Measurements from ENCODE around the gene ARHGEF7.
"Not testable (repeated sequence)": the region's sequence is repeated elsewhere in the genome, so short reads cannot be mapped to it uniquely, and the experiment has no call there.

Gene ARHGEF7, protein sequence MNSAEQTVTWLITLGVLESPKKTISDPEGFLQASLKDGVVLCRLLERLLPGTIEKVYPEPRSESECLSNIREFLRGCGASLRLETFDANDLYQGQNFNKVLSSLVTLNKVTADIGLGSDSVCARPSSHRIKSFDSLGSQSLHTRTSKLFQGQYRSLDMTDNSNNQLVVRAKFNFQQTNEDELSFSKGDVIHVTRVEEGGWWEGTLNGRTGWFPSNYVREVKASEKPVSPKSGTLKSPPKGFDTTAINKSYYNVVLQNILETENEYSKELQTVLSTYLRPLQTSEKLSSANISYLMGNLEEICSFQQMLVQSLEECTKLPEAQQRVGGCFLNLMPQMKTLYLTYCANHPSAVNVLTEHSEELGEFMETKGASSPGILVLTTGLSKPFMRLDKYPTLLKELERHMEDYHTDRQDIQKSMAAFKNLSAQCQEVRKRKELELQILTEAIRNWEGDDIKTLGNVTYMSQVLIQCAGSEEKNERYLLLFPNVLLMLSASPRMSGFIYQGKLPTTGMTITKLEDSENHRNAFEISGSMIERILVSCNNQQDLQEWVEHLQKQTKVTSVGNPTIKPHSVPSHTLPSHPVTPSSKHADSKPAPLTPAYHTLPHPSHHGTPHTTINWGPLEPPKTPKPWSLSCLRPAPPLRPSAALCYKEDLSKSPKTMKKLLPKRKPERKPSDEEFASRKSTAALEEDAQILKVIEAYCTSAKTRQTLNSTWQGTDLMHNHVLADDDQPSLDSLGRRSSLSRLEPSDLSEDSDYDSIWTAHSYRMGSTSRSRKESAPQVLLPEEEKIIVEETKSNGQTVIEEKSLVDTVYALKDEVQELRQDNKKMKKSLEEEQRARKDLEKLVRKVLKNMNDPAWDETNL

DNA sequence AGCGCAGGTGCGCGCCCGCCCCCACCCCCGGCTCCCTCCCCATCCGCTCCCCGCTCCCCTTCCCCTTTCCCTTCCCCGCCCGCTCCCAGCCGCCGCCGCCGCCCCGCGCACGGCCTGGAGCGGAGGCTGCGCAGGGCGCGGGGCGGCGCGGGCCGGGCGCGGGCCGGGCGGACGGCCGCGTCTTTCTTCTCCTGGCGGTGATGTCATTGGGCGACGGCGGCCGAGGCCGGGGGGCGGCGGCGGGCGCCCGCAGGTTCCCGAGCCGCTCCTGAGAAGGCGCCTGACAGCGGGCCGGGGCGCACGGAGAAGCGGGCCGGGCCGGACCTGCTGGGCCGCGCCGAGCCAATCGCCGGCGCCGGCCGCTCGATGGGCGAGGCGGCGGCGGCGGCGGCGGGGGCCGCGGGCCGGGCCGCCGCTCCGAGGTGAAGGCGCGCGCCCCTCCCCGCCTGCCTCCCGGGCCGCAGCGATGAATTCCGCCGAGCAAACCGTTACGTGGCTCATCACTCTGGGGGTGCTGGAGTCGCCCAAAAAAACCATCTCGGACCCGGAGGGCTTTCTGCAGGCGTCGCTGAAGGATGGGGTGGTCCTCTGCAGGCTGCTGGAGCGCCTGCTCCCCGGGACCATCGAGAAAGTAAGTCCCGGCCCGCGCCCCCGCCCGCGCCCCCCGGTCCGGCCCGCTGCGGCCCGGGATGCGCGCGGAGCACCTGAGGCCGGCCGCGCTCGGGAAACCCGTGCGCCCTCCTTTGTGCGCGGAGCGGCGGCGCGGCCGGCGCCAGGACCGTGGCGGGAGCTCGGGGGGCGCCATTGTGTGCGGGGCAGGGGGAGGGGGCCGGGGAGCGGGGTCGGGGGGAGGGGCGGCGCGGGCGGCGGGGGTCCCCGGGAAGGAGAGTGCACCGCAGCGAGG lies at the start of gene ARHGEF7:
Gene ARHGEF7, plus strand, starts transcription at position 250 of the 904 bp plus-strand sequence. Its CDS starts 217 bp downstream, at position 467.
- peak in 1 of 2 donors; percentile 10 for ATAC-seq

DNA sequence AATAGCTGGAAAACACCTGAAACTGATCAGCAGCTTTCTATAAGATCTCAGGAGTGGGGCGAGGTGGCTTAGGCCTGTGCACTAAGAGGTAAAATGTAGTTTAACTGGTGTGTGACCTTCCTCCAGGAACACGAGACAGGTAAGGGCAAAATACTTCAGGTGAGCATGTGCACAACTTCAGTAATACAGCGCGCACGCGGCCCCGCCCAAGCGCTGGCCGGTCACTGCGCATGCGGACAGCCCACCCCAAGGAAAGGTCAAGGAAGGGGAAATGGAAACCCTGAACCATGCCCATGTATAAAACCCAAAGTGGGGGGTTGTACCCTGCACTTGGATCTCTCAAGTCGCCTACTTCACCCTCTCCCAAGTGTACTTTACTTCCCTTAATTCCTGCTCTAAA lies 49.4 kb upstream of the ARHGEF7 start:
- ATAC-seq: no peak

DNA sequence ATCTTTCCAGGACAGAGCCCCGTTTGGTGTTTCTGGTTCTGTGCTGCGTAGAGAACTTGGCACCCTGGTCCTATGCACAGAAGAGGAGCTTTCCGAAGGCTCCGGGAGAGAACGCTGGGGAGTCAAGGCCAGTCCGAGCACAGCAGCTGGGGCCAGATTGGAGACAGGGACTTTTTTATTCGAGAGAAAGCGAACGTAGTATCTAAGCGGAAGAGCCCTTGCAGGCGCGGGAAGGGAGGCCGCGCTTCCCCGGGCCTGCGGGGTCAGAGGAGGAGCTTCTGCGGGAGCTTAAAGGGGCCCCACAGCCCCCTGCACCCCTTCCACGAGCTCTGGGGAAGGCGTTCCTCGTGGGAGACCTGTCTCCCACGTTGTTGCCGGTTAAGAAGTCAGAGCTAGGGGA lies 48.6 kb upstream of the ARHGEF7 start:
- ATAC-seq: no peak

DNA sequence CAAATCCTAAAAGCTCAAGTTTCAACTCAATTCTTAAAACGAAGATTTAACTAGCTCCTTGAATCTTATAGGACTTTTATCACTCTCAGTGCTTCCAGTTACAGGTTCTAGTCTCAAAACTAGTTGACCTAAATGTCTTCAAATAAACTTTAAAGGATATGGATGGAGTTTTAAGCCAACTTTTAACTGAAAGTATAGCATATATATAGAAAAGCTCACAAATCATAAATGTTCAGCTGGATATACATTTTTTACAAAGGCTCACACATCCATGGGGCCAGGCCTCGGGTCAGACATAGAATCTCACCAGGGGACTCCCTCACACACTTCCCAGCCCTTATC lies 47.1 kb upstream of the ARHGEF7 start:
- ATAC-seq: no peak

DNA sequence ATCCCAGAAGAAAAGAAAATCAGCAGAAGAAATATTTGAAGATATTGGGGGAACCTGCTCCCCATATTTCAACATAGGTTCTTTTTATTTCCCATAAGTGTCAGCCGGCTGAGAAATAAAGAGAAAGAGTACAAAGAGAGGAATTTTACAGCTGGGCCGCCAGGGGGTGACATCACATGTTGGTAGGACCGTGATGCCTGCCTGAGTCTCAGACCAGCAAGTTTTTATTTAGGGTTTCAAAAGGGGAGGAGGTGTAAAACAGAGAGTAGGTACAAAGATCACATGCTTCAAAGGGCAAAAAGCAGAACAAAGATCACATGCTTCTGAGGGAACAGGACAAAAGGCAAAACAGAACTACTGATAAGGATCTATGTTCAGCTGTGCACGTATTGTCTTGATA lies 44.0 kb upstream of the ARHGEF7 start:
- ATAC-seq: not testable (repeated sequence)

DNA sequence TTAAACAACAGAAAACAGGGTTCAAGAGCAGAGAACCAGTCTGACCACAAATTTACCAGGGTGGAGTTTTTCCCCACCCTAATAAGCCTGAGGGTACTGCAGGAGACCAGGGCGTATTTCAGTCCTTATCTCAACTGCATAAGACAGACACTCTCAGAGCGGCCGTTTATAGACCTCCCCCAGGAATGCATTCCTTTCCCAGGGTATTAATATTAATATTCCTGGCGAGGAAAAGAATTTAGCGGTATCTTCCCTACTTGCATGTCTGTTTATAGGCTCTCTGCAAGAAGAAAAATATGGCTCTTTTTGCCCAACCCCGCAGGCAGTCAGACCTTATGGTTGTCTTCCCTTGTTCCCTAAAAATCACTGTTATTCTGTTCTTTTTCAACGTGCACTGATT lies 43.6 kb upstream of the ARHGEF7 start:
- not testable (repeated sequence) for ATAC-seq

DNA sequence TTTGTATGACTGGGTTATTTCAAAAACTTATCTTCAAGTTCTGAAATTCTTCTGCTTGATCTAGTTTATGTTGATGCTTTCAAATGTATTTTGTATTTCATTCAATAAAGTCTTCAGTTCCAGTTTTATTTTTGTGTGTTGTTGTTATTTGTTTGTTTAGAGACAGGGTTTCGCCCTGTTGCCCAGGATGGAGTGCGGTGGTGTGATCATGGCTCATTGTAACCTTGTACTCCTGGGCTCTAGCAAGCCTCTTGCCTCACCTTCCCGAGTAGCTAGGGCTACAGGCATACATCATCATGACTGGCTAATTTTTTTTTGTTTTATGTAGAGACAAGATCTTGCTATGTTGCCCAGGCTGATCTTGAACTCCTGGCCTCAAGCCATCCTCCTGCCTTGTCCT lies 40.3 kb upstream of the ARHGEF7 start:
- no peak for ATAC-seq

DNA sequence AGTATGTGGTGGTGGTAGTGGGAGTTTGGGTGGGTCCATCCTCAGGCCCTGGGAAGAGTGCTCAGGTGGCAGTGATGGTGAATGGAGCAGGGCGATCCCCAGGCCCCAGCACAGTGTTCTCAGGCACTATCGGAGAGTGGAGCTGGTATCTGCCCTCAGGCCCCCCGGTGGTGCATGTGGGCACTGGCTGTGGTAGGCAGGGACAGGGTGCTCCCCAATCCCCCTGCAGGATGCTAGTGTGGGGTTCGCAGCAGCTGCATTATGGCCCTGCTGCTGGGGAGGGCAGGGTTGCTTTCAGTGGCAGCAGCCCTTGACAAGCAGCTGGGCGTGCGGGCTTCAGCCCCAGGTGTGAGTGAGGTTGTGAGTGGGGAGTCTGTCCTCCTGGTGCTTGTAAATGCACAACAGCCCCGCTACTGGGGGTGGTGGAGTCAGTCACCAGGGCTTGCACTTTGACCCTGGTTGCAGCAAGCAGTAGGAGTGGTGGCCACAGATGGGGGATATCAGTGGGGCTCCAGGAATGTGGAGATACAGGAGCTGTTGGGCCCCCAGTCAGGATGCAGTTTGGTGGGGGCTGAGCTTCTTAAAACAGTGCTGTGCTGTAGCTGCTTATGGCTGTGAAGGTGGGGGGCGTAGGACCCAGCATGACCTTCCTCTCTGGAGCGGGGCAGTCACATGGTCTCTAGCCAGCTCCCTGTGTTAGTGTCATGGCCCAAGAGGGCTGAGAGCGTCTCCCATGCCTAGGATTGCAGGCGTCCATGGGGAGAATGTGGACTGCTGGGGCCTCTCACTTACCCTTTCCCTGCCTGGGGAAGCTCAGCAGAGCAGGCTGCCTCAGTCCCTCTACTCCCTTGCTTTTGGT lies 38.7 kb upstream of the ARHGEF7 start:
- ATAC-seq: no peak

DNA sequence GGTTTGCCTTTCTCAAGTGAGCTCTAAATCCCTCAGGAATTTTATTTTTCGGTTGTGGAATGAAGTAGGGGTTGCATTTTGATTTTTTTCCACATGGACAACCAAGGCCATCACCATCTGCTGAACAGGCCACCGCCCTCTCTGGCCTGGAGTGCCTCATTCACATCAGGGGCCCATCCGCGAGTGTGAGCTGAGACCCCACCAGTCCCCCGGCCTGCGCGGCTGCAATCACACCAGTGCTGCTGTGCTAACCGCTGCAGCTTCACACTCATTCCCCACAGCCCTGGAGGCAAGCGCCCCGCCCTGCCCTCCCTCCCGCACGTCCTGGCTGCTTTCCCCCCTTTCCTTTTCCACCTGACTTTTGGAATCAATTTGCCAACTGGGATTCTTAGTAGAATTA lies 35.7 kb upstream of the ARHGEF7 start:
- ATAC-seq: no peak

DNA sequence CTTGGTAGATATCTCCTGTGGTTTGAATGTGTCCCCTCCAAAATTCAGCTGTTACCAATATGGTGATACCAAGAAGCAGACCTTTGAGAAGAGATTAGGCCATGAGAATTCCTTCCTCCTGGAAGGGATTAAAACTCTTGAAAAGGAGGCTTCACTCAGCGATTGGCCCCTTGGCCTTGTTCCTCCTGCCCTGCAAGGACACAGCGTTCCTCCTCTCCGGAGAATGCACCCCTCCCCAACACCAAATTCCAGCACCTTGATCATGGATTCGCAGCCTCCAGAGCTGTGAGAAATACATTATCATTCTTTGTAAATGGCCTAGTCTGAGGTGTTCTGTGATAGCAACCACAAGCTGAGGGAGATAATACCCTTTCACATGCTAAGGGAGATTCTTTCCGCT lies 34.5 kb upstream of the ARHGEF7 start:
- ATAC-seq: no peak

DNA sequence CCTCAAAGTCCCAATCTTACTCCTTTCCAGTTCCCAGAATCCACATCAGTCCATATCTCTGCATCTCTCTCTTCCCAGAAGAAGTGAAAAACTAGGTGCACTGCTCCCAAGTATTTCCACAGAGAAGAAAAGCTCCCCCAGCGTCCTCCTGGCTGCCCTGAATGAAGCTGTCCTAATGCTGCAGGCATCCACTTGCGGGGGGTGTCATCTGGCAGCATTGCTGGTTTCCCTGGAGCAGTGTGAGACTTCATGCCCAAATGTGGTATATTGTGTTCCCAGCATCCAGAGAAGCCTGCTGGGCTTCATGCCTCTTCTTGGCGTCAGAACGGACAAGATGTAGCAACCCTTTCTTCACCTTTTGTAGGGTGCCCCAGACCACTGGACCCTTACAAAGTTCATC lies 32.9 kb upstream of the ARHGEF7 start:
- ATAC-seq: no peak

DNA sequence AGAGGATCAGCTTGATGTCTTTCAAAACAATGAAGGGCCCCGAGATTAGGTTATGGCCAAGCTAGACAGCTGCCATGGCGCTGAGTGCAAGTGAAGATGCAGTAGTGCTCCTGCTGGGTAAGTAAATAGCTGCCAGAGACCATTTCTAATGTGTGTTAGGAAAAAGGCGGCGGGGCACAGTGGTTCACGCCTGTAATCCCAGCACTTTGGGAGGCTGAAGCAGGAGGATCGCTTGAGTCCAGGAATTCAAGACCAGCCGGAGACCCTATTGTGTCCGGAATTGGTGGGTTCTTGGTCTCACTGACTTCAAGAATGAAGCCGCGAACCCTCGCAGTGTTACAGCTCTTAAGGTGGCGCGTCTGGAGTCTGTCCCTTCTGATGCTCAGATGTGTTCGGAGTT lies 32.3 kb upstream of the ARHGEF7 start:
- not testable (repeated sequence) for ATAC-seq

DNA sequence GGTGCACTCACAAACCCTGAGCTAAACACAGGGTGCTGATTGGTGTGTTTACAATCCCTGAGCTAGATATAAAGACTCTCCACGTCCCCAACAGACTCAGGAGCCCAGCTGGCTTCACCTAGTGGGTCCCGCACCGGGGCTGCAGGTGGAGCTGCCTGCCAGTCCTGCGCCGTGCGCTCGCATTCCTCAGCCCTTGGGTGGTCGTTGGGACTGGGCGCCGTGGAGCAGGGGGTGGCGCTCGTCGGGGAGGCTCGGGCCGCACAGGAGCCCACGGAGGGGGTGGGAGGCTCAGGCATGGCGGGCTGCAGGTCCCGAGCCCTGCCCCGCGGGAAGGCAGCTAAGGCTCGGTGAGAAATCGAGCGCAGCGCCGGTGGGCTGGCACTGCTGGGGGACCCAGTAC lies 31.4 kb upstream of the ARHGEF7 start:
- not testable (repeated sequence) for ATAC-seq

DNA sequence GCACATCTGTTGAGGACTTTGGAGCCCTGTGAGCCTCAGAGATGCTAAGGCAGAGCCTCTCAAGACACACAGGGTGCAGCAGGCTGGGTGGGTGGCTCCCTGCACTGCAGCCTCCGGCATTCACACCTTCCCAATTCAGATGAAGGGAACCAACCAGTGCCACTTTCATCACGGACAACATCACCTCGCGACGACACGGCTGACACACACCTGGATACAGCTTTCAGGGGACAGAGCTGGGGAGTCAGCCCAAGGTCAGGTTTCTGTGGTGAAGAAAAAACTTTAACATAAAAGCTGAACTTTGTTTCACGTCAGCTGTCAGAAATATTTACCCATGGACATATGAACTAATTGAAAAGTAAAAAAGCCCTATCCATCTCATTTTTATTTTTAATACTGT lies 24.9 kb upstream of the ARHGEF7 start:
- ATAC-seq: no peak

DNA sequence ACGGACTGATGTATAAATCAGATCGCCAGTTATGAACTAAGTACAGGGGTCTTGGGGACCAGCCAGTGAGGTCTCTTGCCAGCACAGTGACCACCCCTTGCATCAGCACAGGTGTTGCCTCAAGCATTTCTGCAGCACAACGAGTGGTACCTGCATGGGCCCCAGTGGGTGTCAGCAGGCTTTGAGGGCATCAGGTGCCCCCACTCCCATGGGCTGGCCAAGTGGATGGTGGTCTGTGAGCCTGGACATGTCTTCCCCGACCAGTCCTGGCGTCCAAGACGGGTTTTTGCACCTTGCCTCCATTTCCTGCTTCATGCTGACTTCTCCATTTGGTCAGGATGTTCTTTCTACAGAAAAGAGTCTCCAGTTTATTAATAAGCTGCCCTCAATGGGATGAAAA lies 22.4 kb upstream of the ARHGEF7 start:
- no peak for ATAC-seq

DNA sequence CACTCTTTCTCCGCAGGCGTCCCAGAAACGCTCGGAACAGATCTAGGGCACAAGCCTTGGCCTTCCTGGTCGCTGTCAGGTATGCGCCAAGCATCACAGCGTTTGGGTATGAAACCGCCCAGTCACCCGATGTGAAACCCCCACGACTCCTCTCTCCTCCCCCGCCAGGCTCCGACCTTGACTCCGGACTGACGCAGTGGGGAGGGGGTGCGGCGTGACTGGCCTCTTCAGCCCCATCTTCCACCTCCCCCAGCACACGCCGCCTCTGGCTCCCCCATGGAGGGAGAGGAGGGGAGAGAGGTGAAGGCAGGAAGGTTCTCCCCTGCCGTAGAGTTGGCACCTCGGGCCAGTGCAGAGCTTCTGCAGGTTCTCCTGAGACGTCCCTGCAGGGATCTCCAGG lies 22.0 kb upstream of the ARHGEF7 start:
- ATAC-seq: no peak

DNA sequence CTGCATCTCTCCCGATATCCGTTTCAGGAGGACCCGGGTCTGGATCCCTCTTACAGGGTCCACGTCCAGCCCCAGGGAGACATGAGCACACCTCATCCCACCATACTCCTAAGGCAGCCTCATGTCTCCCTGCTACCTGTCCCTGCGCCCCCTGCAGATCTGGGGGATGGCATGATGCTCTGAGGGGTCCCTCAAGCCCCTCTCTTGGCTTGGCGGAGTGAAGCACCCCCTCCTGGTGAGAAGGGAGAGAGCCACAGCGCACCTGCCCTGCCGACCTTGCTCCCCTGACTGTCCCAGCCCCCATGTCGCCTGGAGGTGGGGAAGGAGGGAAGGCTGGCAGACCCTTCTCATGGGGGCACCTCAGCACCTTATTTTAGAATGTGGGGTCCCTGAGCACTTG lies 21.5 kb upstream of the ARHGEF7 start:
- no peak for ATAC-seq

DNA sequence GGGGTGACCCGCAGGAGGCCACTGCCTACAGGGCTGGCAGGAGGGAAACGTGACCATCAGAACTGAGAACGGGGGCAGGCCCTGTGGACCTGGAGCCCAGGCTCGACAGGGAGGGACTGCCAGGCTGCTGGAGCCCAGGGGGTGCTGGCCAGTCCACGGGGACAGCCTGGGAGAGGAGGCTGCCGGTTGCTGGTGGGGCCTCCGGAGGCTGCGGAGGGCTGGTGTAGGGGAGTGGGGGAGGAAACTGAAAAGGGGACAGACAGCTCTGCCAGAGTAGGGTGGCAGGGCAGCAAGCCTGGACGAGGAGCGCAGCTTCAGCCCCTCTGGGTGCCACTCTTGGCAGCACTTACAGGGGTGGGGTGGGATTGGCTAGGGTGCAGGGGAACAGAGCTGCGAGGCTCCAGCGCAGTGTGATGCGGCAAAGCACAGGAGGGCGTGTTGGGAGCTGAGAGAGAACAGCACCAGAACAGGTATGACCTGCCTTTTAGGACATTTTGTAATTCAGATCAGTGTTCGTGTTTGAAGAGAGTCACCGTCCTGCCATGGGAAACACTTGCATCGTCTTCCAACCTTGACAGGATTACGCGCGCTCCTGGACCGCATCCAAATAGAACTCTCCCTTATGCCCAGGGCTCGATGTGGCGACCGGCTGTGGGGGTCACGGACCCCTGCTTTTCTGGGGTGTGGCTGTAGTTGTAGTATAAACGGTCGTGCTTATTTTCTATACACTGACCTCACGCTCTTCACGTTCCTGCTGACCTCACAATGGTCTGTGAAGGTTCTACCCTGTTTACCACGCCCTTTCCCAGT lies 19.9 kb upstream of the ARHGEF7 start:
- no peak for ATAC-seq

DNA sequence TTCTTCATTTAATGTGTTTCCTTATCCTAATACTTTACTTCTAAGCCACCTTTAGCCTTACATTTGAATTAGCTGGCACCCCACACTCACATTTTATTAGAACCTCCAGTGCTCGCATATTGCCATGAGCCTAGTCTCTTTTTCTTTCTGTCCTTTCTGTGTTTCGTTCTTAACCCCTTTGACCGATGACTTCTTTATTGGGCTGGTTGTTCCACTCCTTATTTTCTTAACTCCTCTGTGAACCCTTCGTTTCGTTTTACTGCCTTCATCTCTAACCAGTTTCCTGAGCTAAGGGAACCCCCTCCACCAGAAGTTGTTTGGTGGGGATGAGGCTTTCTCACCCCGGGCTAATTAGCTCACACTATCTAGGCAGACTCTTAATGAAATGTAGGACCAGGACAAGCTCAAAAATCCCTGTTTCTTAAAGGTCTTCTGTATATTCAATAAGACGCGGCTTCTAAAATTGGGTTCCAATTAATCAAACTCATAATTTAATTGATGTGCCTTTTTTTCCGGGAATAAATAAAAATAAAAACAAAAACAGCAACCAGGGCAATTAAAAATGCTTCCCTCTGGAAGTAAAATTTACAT lies 19.1 kb upstream of the ARHGEF7 start:
- no peak for ATAC-seq

DNA sequence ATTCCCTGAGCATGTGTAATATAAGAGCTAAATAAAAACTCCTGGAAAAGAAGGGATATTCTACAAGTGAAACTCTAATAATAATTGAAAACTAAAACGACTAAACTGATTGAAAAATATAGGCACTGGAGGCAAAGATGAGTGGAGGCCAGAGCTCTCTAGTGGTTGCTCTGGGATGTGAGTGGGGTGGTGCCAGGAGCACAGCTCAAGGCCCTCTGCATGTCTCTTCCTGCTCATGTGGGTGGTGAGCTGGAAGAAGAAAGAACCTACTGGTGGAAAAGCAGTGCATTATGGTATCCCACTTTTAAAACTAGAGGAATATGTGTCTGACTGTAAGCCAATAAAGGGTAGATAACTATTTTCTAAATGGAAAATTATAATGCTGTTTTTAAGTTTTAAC lies 15.8 kb upstream of the ARHGEF7 start:
- no peak for ATAC-seq

DNA sequence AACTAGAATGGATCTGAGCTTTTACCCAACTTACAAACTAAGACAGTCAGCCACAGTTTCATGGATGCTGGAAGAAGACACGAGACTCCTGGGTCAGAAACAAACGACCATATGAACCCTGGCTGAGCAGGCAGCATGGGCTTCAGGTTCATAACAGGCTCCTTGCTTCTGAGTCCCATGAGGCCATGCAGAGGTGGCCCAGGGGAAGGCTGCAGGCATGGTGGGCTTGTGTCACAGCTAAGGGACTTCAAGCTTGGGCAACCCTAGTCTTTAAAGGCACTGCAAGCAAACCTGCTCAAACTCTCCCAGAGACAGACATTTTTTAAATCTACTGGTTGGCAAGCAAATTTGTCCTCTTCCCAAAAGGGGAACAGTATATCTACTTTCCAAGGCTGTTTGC lies 5.1 kb upstream of the ARHGEF7 start:
- no peak for ATAC-seq
